GM03348 (cell line): Measurements from ENCODE around the gene NTSR2.

Experiments used
- DNase-seq: peaks from one replicate; pipeline ENCODE4 v3.0.0; 2012; ENCODE audit warnings: low spot score

NTSR2 gene

GRCh38 chr2:11669454-11670291 is at the start of gene NTSR2:
TSS of gene NTSR2 (minus strand) at chr2:11670195. CDS start at chr2:11670129, 66 bp downstream.
- peak; percentile 68 for DNase-seq

- no peak for DNase-seq
These were observed 49.4 kb upstream of the NTSR2 start for GRCh38 chr2:11719230-11719977.

- DNase-seq: no peak
These were observed 48.6 kb upstream of the NTSR2 start for GRCh38 chr2:11718606-11719005.

GRCh38 chr2:11717623-11718022 is 47.6 kb upstream of the NTSR2 start:
- DNase-seq: no peak

- peak; percentile 77 for DNase-seq
These were observed 46.8 kb upstream of the NTSR2 start for GRCh38 chr2:11716689-11717321.

- no peak for DNase-seq
These were observed 46.1 kb upstream of the NTSR2 start for GRCh38 chr2:11715987-11716652.

- DNase-seq: no peak
These were observed 43.8 kb upstream of the NTSR2 start for GRCh38 chr2:11713815-11714214.

- no peak for DNase-seq
These were observed 42.9 kb upstream of the NTSR2 start for GRCh38 chr2:11712866-11713265.

GRCh38 chr2:11711751-11712150 is 41.8 kb upstream of the NTSR2 start:
- no peak for DNase-seq

GRCh38 chr2:11711354-11711716 is 41.3 kb upstream of the NTSR2 start:
- no peak for DNase-seq

- no peak for DNase-seq
These were observed 40.8 kb upstream of the NTSR2 start for GRCh38 chr2:11710632-11711353.

GRCh38 chr2:11710210-11710609 is 40.2 kb upstream of the NTSR2 start:
- DNase-seq: peak; percentile 82

- DNase-seq: no peak
These were observed 39.3 kb upstream of the NTSR2 start for GRCh38 chr2:11709293-11709692.

GRCh38 chr2:11708106-11708505 is 38.1 kb upstream of the NTSR2 start:
- no peak for DNase-seq

- no peak for DNase-seq
These were observed 35.7 kb upstream of the NTSR2 start for GRCh38 chr2:11705711-11706110.

- no peak for DNase-seq
These were observed 35.1 kb upstream of the NTSR2 start for GRCh38 chr2:11705063-11705462.

- peak; percentile 57 for DNase-seq
These were observed 33.7 kb upstream of the NTSR2 start for GRCh38 chr2:11703700-11704099.

- no peak for DNase-seq
These were observed 33.0 kb upstream of the NTSR2 start for GRCh38 chr2:11702946-11703345.

GRCh38 chr2:11701751-11702301 is 31.8 kb upstream of the NTSR2 start:
- no peak for DNase-seq

GRCh38 chr2:11701206-11701605 is 31.2 kb upstream of the NTSR2 start:
- no peak for DNase-seq
